Measurements from ENCODE around the gene RNU5B-1.

Gene RNU5B-1

GRCh38 chr15:65329288-65329983 is 25.0 kb downstream of the RNU5B-1 start:
- DNase-seq: no peak

GRCh38 chr15:65329984-65330735 is 25.7 kb downstream of the RNU5B-1 start:
- DNase-seq: no peak

GRCh38 chr15:65330934-65331645 is 26.6 kb downstream of the RNU5B-1 start:
- no peak for DNase-seq

GRCh38 chr15:65331811-65332210 is 27.3 kb downstream of the RNU5B-1 start:
- no peak for DNase-seq

- no peak for DNase-seq
Measured at GRCh38 chr15:65332391-65333147, 28.1 kb downstream of the RNU5B-1 start.

- no peak for DNase-seq
Measured at GRCh38 chr15:65333148-65333820, 28.8 kb downstream of the RNU5B-1 start.

- no peak for DNase-seq
Measured at GRCh38 chr15:65333856-65334255, 29.4 kb downstream of the RNU5B-1 start.

GRCh38 chr15:65334586-65335231 is 30.2 kb downstream of the RNU5B-1 start:
- no peak for DNase-seq

- DNase-seq: no peak
Measured at GRCh38 chr15:65335278-65336055, 31.0 kb downstream of the RNU5B-1 start.

- no peak for DNase-seq
Measured at GRCh38 chr15:65336493-65337435, 32.3 kb downstream of the RNU5B-1 start.

GRCh38 chr15:65337436-65338070 is 33.1 kb downstream of the RNU5B-1 start:
- no peak for DNase-seq

- no peak for DNase-seq
Measured at GRCh38 chr15:65338366-65338765, 33.9 kb downstream of the RNU5B-1 start.

GRCh38 chr15:65338823-65339222 is 34.3 kb downstream of the RNU5B-1 start:
- DNase-seq: no peak

GRCh38 chr15:65339416-65339815 is 34.9 kb downstream of the RNU5B-1 start:
- no peak for DNase-seq

GRCh38 chr15:65339920-65340319 is 35.4 kb downstream of the RNU5B-1 start:
- no peak for DNase-seq

- no peak for DNase-seq
Measured at GRCh38 chr15:65342493-65342892, 38.0 kb downstream of the RNU5B-1 start.

GRCh38 chr15:65343374-65343981 is 39.0 kb downstream of the RNU5B-1 start:
- no peak for DNase-seq

GRCh38 chr15:65344214-65344913 is 39.9 kb downstream of the RNU5B-1 start:
- DNase-seq: no peak

Data from SW 1271 (cell line).